SK-N-SH treated with all-trans-retinoic acid at 6 μM for 48 hours (cell line): ENCODE data around the gene PREPL.

Experiments used
- BACH2 ChIP-seq: fragments of 250-450 bp; sonication (Bioruptor Pico); IDR thresholded peaks from 2 replicates; pipeline ENCODE4 v1.9.0; 2021; ENCODE audit warnings: mild to moderate bottlenecking, borderline replicate concordance
- CSDC2 ChIP-seq: fragments of 250-450 bp; sonication (Bioruptor Pico); IDR thresholded peaks from 2 replicates; pipeline ENCODE4 v1.5.0; 2020; ENCODE audit warnings: mild to moderate bottlenecking, moderate library complexity
- CSRNP3 ChIP-seq: fragments of 250-450 bp; sonication (Bioruptor Pico); IDR thresholded peaks from 2 replicates; pipeline ENCODE4 v1.5.1; 2021; ENCODE audit warnings: mild to moderate bottlenecking, moderate library complexity
- ISL1 ChIP-seq: fragments of 250-450 bp; sonication (Bioruptor Pico); IDR thresholded peaks from 2 replicates; pipeline ENCODE4 v2.1.2; 2022; ENCODE audit warnings: mild to moderate bottlenecking, moderate library complexity
- PATZ1 ChIP-seq: fragments of 250-450 bp; sonication (Bioruptor Pico); IDR thresholded peaks from 2 replicates; pipeline ENCODE4 v1.8.0; 2020; ENCODE audit warnings: mild to moderate bottlenecking, moderate library complexity, borderline replicate concordance
- POU6F1 ChIP-seq: fragments of 250-450 bp; sonication (Bioruptor Pico); IDR thresholded peaks from 2 replicates; pipeline ENCODE4 v1.8.0; 2021; ENCODE audit warnings: low read depth, mild to moderate bottlenecking, moderate library complexity, borderline replicate concordance
- RARB ChIP-seq: fragments of 250-450 bp; sonication (Bioruptor Pico); IDR thresholded peaks from 2 replicates; pipeline ENCODE4 v1.8.0; 2021; ENCODE audit warnings: mild to moderate bottlenecking, moderate library complexity
- TOX ChIP-seq: fragments of 250-450 bp; sonication (Bioruptor Pico); IDR thresholded peaks from 2 replicates; pipeline ENCODE4 v1.8.0; 2021; ENCODE audit warnings: mild to moderate bottlenecking, moderate library complexity, borderline replicate concordance
- TSHZ2 ChIP-seq: fragments of 250-450 bp; sonication (Bioruptor Pico); IDR thresholded peaks from 2 replicates; pipeline ENCODE4 v1.5.0; 2020; ENCODE audit warnings: mild to moderate bottlenecking, moderate library complexity
- ZFP3 ChIP-seq: fragments of 250-450 bp; sonication (Bioruptor Pico); IDR thresholded peaks from 2 replicates; pipeline ENCODE4 v1.5.0; 2020; ENCODE audit warnings: mild to moderate bottlenecking, moderate library complexity
- ZNF70 ChIP-seq: fragments of 450-650 bp; formaldehyde crosslinking; IDR thresholded peaks from 2 replicates; pipeline ENCODE4 v1.5.0; 2020; ENCODE audit warnings: mild to moderate bottlenecking, moderate library complexity

- TF ChIP-seq BACH2 (no peak), RARB (CRISPR knock-in tag) (no peak), PATZ1 (no peak), POU6F1 (no peak), TOX (CRISPR knock-in tag) (no peak), ZFP3 (no peak), TSHZ2 (no peak), ZNF70 (CRISPR knock-in tag) (no peak), ISL1 (no peak), CSRNP3 (CRISPR knock-in tag) (no peak), CSDC2 (CRISPR knock-in tag) (no peak)
Observed at GRCh38 chr2:44286884-44287638, 74.2 kb downstream of the PREPL start.
